ENCODE results near the gene ERCC1.
"Not testable (repeated sequence)": the region's sequence is repeated elsewhere in the genome, so short reads cannot be mapped to it uniquely, and the experiment has no call there.

The ERCC1 gene

GRCh38 chr19:45431008-45431407 is 7.3 kb upstream of the ERCC1 start:
- not testable (repeated sequence) for DNase-seq (ENCODE audit: low read depth in 2 of 2, low spot score in 1 of 2)

- not testable (repeated sequence) for DNase-seq (ENCODE audit: low read depth in 2 of 2, low spot score in 1 of 2)
Measured at GRCh38 chr19:45429896-45430295, 6.2 kb upstream of the ERCC1 start.

GRCh38 chr19:45428384-45429231 is 4.9 kb upstream of the ERCC1 start:
- no peak for DNase-seq (ENCODE audit: low read depth in 2 of 2, low spot score in 1 of 2)

- no peak for DNase-seq (ENCODE audit: low read depth in 2 of 2, low spot score in 1 of 2)
Measured at GRCh38 chr19:45424191-45425058, 708 bp upstream of the ERCC1 start.

GRCh38 chr19:45423033-45423588 is 606 bp downstream of the ERCC1 start:
- peak; percentile 67 to 69 for DNase-seq (ENCODE audit: low read depth in 2 of 2, low spot score in 1 of 2)

GRCh38 chr19:45421947-45422498 is 1.7 kb downstream of the ERCC1 start:
- no peak for DNase-seq (ENCODE audit: low read depth in 2 of 2, low spot score in 1 of 2)

- DNase-seq (ENCODE audit: low read depth in 2 of 2, low spot score in 1 of 2), result no peak
Measured at GRCh38 chr19:45420871-45421270, 2.8 kb downstream of the ERCC1 start.

- no peak for DNase-seq (ENCODE audit: low read depth in 2 of 2, low spot score in 1 of 2)
Measured at GRCh38 chr19:45420356-45420755, 3.4 kb downstream of the ERCC1 start.

GRCh38 chr19:45419895-45420294 is 3.8 kb downstream of the ERCC1 start:
- no peak for DNase-seq (ENCODE audit: low read depth in 2 of 2, low spot score in 1 of 2)

- DNase-seq (ENCODE audit: low read depth in 2 of 2, low spot score in 1 of 2), result no peak
Measured at GRCh38 chr19:45419396-45419795, 4.3 kb downstream of the ERCC1 start.

- DNase-seq (ENCODE audit: low read depth in 2 of 2, low spot score in 1 of 2), result no peak
Measured at GRCh38 chr19:45418802-45419201, 4.9 kb downstream of the ERCC1 start.

GRCh38 chr19:45417151-45417550 is 6.6 kb downstream of the ERCC1 start:
- DNase-seq (ENCODE audit: low read depth in 2 of 2, low spot score in 1 of 2), result no peak

GRCh38 chr19:45414468-45414867 is 9.2 kb downstream of the ERCC1 start:
- DNase-seq (ENCODE audit: low read depth in 2 of 2, low spot score in 1 of 2), result no peak

GRCh38 chr19:45413497-45413896 is 10.2 kb downstream of the ERCC1 start:
- no peak for DNase-seq (ENCODE audit: low read depth in 2 of 2, low spot score in 1 of 2)

GRCh38 chr19:45410330-45410729 is 13.4 kb downstream of the ERCC1 start:
- DNase-seq (ENCODE audit: low read depth in 2 of 2, low spot score in 1 of 2), result not testable (repeated sequence)

GRCh38 chr19:45409557-45409920 is 14.2 kb downstream of the ERCC1 start:
- DNase-seq (ENCODE audit: low read depth in 2 of 2, low spot score in 1 of 2), result no peak

- DNase-seq (ENCODE audit: low read depth in 2 of 2, low spot score in 1 of 2), result no peak
Measured at GRCh38 chr19:45408830-45409556, 14.7 kb downstream of the ERCC1 start.

- no peak for DNase-seq (ENCODE audit: low read depth in 2 of 2, low spot score in 1 of 2)
Measured at GRCh38 chr19:45408121-45408520, 15.6 kb downstream of the ERCC1 start.

- DNase-seq (ENCODE audit: low read depth in 2 of 2, low spot score in 1 of 2), result not testable (repeated sequence)
Measured at GRCh38 chr19:45407585-45407984, 16.1 kb downstream of the ERCC1 start.

- DNase-seq (ENCODE audit: low read depth in 2 of 2, low spot score in 1 of 2), result no peak
Measured at GRCh38 chr19:45407091-45407375, 16.7 kb downstream of the ERCC1 start.

All from stimulated activated CD8-positive, alpha-beta memory T cell treated with anti-CD3 and anti-CD28 coated beads, Interleukin-4, amount 100 ng/mL, for 4 hours (primary cell).